GM18868 (cell line): ENCODE data around the gene CCNL2.
"Not testable (repeated sequence)": the region's sequence is repeated elsewhere in the genome, so short reads cannot be mapped to it uniquely, and the experiment has no call there.

Experiments
- ATAC-seq: cut with Tn5 transposase; IDR thresholded peaks from one replicate; pipeline ENCODE4 v1.9.1; 2021; ENCODE audit warnings: mild to moderate bottlenecking, moderate library complexity; ENCODE audit not compliant: unreplicated experiment

CCNL2 gene

GRCh38 chr1:1432951-1433803, 34.0 kb upstream of the CCNL2 start:
- no peak for ATAC-seq

- no peak for ATAC-seq
These were observed 33.3 kb upstream of the CCNL2 start for GRCh38 chr1:1432274-1432950.

DNA sequence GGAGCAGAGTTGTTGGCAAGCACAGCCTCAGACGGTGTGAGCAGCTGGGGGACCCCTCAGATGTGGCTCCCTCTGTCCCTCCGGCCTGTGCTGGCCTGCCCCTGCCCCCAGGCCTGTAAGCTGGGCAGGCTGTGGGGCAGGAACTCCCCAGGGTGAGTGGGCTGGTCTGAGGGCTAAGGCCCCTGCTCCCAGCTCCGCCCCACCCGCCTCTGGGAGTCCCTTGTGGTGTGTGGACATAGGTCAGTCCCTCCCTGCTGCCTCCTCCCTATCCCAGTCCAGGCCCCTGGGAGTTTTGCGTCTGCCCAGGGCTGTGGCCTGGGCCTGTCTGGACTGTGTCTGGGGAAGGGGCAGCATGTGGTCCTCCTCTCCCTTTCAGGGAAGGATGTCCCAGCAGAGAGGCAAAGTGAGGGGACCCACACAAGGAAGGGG, 32.7 kb upstream of the CCNL2 start:
- ATAC-seq: no peak

DNA sequence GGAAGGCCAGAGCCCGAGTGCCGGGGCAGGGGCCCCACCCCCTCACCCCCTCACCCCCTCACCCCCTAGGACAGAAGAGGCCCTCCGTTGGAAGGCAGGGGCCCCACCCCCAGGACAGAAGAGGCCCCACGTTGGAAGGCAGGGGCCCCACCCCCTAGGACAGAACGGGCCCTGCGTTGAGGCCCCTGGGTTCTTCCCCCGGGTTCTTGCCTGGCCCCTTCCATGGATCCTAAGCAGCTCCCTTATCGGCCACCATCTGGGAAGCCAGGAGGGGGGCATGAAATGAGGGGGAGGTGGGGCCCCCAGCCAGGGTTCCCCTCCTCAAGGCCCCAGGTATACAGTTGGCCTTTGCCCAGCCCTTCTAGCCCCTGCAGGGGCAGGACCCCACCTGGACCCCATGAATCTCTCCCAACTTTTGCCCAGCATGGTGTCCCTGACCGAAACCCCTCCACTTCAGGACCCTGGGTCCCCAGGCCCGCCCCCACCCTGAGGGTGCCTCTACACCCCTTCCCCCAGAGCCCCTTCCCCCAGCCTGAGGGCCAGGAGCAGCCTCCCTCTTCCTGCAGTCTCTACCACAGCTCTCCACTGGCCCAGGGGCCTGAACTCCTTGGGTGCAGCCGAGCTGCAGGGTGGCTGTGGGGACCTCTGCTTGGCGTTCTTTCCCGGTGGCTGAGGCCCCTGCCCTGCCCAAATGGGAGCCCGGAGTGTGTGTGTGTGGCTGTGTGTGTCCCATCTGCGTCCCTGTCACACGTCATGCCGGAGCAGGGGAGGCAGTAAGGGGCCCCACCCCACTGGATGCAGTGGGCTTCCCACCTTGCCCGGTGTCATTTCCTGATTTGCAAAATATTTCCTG, 32.1 kb upstream of the CCNL2 start:
- ATAC-seq: no peak

- ATAC-seq: no peak
These were observed 31.2 kb upstream of the CCNL2 start for GRCh38 chr1:1430114-1430982.

DNA sequence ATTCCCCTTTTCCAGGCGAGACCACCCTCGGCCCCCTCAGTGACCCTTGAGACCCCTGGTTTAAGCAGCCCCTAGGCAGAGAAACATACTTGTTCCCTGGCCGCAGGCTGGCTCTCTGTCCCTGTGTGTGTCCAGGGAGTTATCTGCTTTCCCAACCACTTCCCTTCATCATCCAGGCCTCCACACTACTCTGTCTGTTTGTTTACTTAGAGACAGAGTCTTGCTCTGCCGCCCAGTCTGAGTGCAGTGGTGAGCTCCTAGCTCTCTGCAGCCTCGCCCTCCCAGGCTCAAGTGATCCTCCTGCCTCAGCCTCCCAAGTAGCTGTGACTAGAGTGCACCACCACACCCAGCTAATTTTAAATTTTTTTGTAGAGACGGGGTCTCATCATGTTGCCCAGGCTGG, 30.5 kb upstream of the CCNL2 start:
- ATAC-seq: no peak

DNA sequence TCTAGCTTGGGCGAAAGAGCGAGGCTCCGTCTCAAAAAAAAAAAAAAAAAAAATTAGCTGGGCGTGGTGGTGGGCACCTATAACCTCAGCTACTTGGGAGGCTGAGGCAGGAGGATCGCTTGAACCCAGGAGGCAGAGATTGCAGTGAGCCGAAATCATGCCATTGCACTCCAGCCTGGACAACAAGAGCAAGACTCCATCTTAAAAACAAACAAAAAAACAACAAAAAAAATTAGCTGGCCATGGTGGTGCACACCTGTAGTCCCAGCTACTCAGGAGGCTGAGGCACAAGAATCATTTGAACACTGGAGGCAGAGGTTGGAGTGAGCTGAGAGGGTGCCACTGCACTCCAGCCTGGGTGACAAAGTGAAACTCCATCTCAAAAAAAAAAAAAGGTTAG, 29.8 kb upstream of the CCNL2 start:
- ATAC-seq: not testable (repeated sequence)

DNA sequence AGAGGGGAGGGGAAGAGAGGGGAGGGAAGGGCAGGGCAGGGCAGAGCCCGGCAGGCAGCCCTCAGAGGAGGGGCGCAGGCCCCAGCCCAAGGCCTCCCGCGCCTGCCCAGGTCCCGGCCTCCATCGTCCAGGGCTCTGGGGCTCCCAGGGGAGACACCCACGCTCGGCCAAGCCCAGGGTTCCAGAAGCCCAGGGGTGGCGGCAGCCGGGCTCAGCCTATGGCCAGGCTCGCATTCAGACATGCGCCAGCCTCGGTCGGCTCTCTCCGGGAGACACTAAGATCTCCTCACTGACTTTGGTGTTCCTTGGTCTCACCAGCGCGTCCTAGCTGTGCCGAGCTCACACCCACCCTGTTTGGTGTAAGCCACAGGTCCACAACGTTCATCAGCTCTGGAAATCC, 29.0 kb upstream of the CCNL2 start:
- no peak for ATAC-seq

DNA sequence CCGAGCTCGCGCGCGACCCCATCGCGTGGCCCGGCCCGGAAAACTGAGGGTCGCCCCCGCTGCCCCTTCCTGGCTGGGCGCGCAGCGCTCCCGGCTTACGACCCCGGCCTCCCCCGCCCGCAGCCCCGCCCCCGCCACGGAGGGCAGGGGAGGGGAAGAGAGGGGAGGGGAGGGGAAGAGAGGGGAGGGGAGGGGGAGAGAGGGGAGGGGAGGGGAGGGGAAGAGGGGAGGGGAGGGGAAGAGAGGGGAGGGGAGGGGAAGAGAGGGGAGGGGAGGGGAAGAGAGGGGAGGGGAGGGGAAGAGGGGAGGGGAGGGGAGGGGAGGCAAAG, 28.6 kb upstream of the CCNL2 start:
- no peak for ATAC-seq

DNA sequence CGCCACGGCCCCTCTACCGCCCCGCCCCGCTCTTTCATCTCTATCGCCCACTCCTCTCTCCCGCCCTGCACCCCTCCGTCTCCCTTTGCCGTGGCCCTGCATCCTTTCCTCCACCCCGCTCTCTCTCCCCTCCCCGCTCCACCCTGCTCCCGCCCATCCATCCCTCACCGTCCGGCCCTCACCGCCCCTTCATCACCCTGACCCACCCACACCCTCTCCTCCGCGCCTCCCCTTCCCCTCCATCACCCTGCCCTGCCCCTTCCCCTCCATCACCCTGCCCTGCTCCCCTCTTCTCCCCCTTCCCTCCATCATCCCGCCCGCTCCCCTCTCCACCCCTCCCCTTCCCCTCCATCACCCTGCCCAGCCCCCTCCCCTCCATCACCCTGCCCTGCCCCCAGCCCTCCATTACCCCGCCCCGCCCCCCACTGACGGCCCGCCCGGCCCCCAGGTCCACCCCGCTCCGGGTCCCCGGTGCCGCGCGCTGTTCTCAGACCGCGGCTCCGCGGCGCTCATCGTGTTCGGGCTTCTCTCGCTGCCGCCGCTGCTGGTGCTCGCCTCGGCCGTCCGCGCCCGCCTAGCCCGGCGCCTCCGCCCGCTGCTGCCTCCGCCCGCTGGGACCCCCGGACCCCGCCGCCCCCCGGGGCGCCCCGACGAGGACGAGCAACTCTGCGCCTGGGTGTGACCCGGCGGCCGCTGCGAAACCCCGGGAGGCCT, 28.1 kb upstream of the CCNL2 start:
- ATAC-seq: no peak

DNA sequence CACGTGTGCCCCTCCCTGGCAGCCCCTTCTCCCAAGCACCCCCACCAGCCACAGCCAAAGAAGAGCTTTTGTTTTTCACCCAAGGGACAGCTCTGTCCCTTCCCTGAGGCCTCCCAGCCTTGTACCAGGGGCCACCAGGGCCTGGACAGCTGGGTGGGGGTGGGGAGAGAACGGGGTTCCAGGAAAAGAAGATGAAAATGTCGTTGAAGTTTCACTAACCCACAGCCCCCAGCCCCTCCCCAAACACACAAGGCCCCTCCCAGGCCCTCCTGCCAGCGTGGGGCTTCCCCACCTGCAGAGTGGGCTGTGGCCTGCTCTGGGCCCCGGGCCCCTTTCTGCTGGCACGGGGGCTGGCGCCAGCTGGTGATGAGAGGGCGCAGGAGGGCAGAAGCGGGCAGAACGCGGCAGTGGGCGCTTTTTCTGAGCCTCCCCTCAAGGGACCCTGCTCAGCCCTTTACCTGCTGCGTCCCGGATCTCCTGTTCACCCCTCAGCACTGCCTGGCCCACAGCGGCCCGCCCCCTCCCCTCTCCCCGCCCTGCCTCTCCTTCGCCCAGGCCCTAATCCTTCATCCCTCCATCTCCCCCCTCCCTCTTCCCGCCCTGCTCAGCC, 27.5 kb upstream of the CCNL2 start:
- ATAC-seq: no peak

DNA sequence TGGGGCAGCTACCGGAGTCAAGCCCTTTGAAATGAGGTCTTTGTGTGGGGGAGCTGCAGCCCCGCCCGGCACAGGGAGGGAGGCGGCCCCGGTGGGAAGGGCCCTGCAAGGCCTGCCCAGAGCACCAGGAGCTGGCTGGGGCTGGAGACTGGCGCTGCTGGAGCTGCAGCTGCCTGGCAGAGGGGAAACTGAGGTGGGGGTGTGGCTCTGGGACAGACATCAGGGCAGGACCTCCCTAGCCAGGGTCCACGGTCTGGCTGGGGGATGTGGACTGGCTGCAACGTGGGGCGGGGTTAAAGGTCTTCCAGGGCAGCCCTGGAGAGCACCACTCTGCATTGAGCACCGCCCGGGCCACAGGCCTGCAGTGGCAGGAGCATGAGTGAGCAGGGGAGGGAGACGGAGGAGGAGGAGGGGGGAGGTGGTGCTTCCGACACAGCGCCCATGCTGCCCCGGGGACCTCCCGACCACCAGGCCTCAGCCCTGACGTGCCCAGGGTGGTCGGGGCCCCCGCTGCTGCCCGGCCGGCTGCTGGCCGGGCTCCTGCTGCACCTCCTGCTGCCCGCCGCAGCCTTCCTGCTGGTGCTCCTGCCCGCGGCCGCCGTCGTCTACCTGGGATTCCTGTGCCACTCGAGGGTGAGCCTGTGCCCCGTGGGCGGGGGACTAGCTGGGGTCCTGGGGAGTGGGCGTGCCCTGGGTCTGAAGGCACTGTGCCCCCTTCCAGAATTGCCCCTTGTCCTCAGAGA, 26.8 kb upstream of the CCNL2 start:
- no peak for ATAC-seq

DNA sequence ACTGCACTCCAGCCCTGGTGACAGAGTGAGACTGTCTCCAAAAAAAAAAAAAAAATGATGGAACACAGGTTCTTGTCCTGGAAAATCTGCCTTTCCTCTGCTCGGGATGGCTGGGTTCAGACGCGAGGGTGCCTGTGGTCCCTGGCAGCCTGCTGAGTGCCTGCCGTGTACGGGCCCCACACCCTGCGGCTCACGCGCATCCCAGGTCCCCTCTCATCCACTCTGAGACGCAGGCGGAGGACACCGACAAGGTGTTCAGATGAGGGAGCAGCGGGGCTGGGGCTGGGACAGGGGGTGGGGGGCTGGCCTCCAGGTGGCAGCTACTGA, 26.3 kb upstream of the CCNL2 start:
- no peak for ATAC-seq

DNA sequence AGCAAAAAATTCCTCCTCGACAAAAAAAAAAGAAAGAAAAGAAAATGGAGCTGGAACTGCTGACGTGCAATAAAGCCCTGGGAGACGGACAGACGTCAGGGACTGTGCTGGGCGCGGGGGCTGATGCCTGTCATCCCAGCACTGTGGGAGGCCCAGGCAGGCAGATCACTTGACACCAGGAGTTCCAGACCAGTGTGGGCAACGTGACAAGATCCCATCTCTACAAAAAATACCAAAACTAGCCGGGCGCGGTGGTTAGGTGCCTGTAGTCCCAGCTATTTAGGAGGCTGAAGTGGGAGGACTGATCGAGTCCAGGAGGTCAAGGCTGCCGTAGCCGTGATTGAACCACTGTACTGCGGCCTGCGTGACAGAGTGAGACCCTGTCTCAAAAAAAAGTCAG, 25.6 kb upstream of the CCNL2 start:
- ATAC-seq: no peak

DNA sequence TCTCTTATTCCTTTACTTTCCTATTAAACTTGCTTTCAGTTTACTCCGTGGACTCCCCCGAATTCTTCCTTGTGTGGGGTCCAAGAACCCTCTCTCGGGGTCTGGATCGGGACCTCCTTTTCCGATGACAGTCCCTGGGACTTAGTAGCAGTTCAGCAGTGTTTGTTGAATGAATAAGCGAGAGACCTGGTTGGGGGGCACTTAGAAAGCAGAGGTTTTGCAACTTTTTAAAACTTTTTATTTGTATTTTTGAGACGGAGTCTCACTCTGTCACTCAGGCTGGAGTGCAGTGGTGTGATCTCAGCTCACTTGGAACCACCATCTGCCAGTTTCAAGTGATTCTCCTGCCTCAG, 24.1 kb upstream of the CCNL2 start:
- no peak for ATAC-seq

- no peak for ATAC-seq
These were observed 23.5 kb upstream of the CCNL2 start for GRCh38 chr1:1422465-1423244.

DNA sequence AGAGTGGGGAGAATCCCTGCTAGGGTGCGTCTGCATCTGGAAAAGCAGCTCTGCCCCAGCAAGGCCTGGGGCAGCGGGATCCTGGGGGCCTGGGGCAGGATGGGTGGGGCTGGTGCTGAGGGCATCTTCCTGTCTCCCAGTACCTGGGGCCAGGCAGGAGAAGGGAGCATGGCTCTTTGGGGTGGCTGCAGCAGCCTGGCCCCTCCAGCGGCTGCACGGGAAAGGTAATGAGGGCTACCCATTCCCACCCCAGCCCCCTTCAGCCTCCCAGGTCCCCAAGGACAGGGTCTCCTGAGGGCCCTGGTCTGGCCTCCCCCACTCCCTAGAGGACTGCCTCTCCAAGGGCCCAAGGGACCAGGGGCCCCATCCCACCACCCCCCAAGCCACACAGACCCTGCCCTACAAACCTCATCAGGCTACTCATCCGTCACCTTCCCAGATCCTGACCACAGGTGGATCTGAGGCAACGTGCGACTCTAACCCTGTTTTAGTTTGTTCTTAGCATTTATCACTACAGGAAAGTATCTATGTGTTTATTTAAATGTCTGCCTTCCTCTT, 22.9 kb upstream of the CCNL2 start:
- no peak for ATAC-seq
